PC-3 (cell line): ENCODE measurements around the gene GPBAR1. TPM values are rescaled to one million over a fixed set of nuclear protein-coding genes. Genes with fewer than 3 reads are reported as not detected.

Experiments used
- ATAC-seq: fragments of 200-7000 bp; cut with Tn5 transposase; 2 replicates; pipeline ENCODE4 v1.9.1; 2020; ENCODE audit warnings: mild to moderate bottlenecking, moderate library complexity
- BruUV-seq: library from RNA; stranded (reverse); fragments of 400-500 nt; replicated peaks from 2 replicates; lab custom pipeline; 2021; lab: Mats Ljungman, UMichigan
- CTCF ChIA-PET: fragments of 300-600 bp; sonication (Branson Sonifier 250); formaldehyde crosslinking; loops from one replicate; lab custom pipeline; 2022; ENCODE audit warnings: antibody characterized with exemption; lab: Charles Lee
- POLR2A ChIA-PET: fragments of 300-600 bp; sonication (Branson Sonifier 250); formaldehyde crosslinking; loops from one replicate; lab custom pipeline; 2022; ENCODE audit warnings: antibody characterized with exemption; ENCODE audit not compliant: unreplicated experiment; lab: Charles Lee
- DNase-seq: peaks from one replicate; pipeline ENCODE4 v3.0.0-alpha.2; 2015
- H2AFZ ChIP-seq: fragments of 300-600 bp; sonication (generic); 2 replicates; pipeline ENCODE4 v1.6.0; 2016; ENCODE audit warnings: antibody characterized with exemption, low read length
- H3F3A ChIP-seq: fragments of 300-600 bp; sonication (generic); one replicate; pipeline ENCODE4 v1.6.0; 2017; ENCODE audit warnings: antibody characterized with exemption, low read length, control low read depth, mild to moderate bottlenecking; ENCODE audit not compliant: unreplicated experiment
- H3K27ac ChIP-seq: fragments of 300-600 bp; sonication (generic); 2 replicates; pipeline ENCODE4 v1.5.1; 2016; ENCODE audit warnings: mild to moderate bottlenecking, low read length
- H3K27me3 ChIP-seq: fragments of 300-600 bp; sonication (generic); 2 replicates; pipeline ENCODE4 v1.6.1; 2016; ENCODE audit warnings: low read length, mixed read lengths
- H3K36me3 ChIP-seq: fragments of 300-600 bp; sonication (generic); 2 replicates; pipeline ENCODE4 v1.6.1; 2016; ENCODE audit warnings: low read depth, mixed run types, low read length, mixed read lengths
- H3K4me1 ChIP-seq: fragments of 300-600 bp; sonication (generic); 2 replicates; pipeline ENCODE4 v1.5.1; 2016; ENCODE audit warnings: low read length; ENCODE audit not compliant: insufficient read depth
- H3K4me2 ChIP-seq: fragments of 300-600 bp; sonication (generic); 2 replicates; pipeline ENCODE4 v1.6.0; 2016; ENCODE audit warnings: low read length
- H3K4me3 ChIP-seq: fragments of 300-600 bp; sonication (generic); 2 replicates; pipeline ENCODE4 v1.5.1; 2016; ENCODE audit warnings: mild to moderate bottlenecking, low read length, mixed read lengths
- H3K79me2 ChIP-seq: fragments of 300-600 bp; sonication (generic); 2 replicates; pipeline ENCODE4 v1.6.1; 2017; ENCODE audit warnings: low read length, mixed read lengths
- H3K9ac ChIP-seq: fragments of 300-600 bp; sonication (generic); 2 replicates; pipeline ENCODE4 v1.6.0; 2016; ENCODE audit warnings: mild to moderate bottlenecking, low read length
- H3K9me2 ChIP-seq: fragments of 300-600 bp; sonication (generic); replicated peaks from 2 replicates; pipeline ENCODE4 v1.6.1; 2016; ENCODE audit warnings: mixed run types, low read length, mixed read lengths
- H3K9me3 ChIP-seq: fragments of 300-600 bp; sonication (generic); 2 replicates; pipeline ENCODE4 v1.6.1; 2016; ENCODE audit warnings: low read length, mixed read lengths
- H4K20me1 ChIP-seq: fragments of 300-600 bp; sonication (generic); 2 replicates; pipeline ENCODE4 v1.6.1; 2016; ENCODE audit warnings: low read length, mixed read lengths
- EZH2 ChIP-seq: fragments of 300-600 bp; sonication (generic); IDR thresholded peaks from one replicate; pipeline ENCODE4 v1.6.1; 2017; ENCODE audit warnings: antibody characterized with exemption, mild to moderate bottlenecking, low read length; ENCODE audit not compliant: unreplicated experiment
- EZH2phosphoT487 ChIP-seq: fragments of 300-600 bp; sonication (generic); IDR thresholded peaks from 2 replicates; pipeline ENCODE4 v1.6.1; 2018; ENCODE audit warnings: mild to moderate bottlenecking, antibody characterized with exemption, low read length, borderline replicate concordance
- intact Hi-C: fragments of 100-400 bp; cut with micrococcal nuclease; formaldehyde crosslinking; loops from 2 replicates; pipeline ENCODE4 v1.9.0; 2023
- total RNA-seq: library from RNA; depleted of rRNA; stranded (reverse); fragments of >200 nt; gene quantifications from 2 replicates; pipeline ENCODE4 v1.2.3, GENCODE V29; 2014
- TF ChIP-seq, protein P1 (sequence below): fragments of 300-600 bp; sonication (generic); conservative IDR thresholded peaks from 2 replicates; pipeline ENCODE4 v1.5.1; 2017; ENCODE audit warnings: antibody characterized with exemption, low read depth, mild to moderate bottlenecking, low read length

Gene GPBAR1
- total RNA-seq, 1 experiment from 2014 or later: 0.18 TPM

DNA sequence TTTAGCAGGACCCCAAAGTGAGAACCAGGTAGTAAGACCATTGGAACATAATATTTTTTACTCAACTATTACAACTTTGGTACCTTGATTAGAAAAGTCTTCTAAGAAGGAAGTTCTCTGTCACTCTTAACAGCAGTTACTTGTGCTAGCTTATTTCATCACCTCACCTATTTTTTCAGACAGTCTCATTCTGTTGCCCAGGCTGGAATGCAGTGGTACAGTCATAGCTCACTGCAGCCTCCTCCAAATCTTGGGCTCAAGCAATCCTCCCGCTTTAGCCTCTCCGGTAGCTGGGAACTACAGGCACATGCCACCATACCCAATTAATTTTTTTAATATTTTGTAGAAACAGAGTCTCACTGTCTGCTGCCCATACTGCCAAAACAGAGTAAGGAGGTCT is 25.8 kb upstream of the GPBAR1 start:
- ChIA-PET CTCF (no interaction called here), POLR2A (no interaction called here)
- Histone ChIP-seq H3F3A (peaks cover under 1% of the 10 kb centered on the region), H3K9me3 (no peaks in the 10 kb centered on the region), H3K4me3 (no peak overlapping the region), H3K4me1 (peaks cover 11% of the 10 kb centered on the region), H2AFZ (no peak overlapping the region), H3K9ac (no peak overlapping the region), H3K36me3 (peaks cover 61% of the 10 kb centered on the region), H3K27ac (no peak overlapping the region), H4K20me1 (no peaks in the 10 kb centered on the region), H3K4me2 (no peak overlapping the region), H3K9me2 (no peaks in the 10 kb centered on the region), H3K79me2 (peaks cover 10% of the 10 kb centered on the region; the same call in 1 of the 2 replicates), H3K27me3 (no peaks in the 10 kb centered on the region)
- intact Hi-C loops: no loop called here
- no TSS peak for BruUV-seq
- ATAC-seq (no peak), DNase-seq (no peak)
- TF ChIP-seq EZH2phosphoT487 (no peak), EZH2 (no peak)
- TF ChIP-seq, protein P1, sequence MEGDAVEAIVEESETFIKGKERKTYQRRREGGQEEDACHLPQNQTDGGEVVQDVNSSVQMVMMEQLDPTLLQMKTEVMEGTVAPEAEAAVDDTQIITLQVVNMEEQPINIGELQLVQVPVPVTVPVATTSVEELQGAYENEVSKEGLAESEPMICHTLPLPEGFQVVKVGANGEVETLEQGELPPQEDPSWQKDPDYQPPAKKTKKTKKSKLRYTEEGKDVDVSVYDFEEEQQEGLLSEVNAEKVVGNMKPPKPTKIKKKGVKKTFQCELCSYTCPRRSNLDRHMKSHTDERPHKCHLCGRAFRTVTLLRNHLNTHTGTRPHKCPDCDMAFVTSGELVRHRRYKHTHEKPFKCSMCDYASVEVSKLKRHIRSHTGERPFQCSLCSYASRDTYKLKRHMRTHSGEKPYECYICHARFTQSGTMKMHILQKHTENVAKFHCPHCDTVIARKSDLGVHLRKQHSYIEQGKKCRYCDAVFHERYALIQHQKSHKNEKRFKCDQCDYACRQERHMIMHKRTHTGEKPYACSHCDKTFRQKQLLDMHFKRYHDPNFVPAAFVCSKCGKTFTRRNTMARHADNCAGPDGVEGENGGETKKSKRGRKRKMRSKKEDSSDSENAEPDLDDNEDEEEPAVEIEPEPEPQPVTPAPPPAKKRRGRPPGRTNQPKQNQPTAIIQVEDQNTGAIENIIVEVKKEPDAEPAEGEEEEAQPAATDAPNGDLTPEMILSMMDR: no peak

DNA sequence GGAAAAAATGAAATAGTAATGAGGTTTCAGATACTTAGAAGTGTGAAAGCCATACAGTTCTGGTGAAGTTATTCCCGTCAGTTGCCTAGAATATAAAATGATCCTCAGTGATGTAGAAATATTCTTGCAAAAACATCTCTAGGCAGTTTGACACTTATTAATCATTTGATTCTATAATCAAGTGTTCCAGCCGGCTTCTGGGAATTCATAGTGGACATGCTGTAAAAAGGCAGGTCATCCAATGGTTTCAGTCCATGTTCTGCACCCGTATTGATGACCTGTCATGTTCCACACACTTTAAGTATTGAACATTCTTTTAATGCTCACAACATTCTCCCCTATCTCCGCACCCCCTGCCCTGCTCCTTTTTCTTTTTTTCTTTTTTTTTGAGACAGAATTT is 24.0 kb upstream of the GPBAR1 start:
- POLR2A ChIA-PET: interaction anchor here (0.6 kb wide), 1 partner anchor 17 kb away, joined by 18 read pairs; no protein-coding TSS in a partner anchor
- no peaks in the 10 kb centered on the region for H3K27me3 ChIP-seq
- DNase-seq (no peak), ATAC-seq (no peak)
- BruUV-seq: no TSS peak
- no peak overlapping the region for H2AFZ ChIP-seq
- H3K9me2 ChIP-seq: no peaks in the 10 kb centered on the region
- H3F3A ChIP-seq: no peaks in the 10 kb centered on the region
- CTCF ChIA-PET: no interaction called here
- no peaks in the 10 kb centered on the region for H4K20me1 ChIP-seq
- H3K79me2 ChIP-seq: no peaks in the 10 kb centered on the region
- no peak overlapping the region for H3K4me2 ChIP-seq
- H3K27ac ChIP-seq: no peak overlapping the region
- H3K4me1 ChIP-seq: no peaks in the 10 kb centered on the region
- H3K9me3 ChIP-seq: no peaks in the 10 kb centered on the region
- H3K4me3 ChIP-seq: no peak overlapping the region
- intact Hi-C loops: no loop called here
- H3K9ac ChIP-seq: no peak overlapping the region
- H3K36me3 ChIP-seq: peaks cover 55% of the 10 kb centered on the region
- TF ChIP-seq EZH2: no peak
- no peak for TF ChIP-seq EZH2phosphoT487
- TF ChIP-seq, protein P1: no peak

DNA sequence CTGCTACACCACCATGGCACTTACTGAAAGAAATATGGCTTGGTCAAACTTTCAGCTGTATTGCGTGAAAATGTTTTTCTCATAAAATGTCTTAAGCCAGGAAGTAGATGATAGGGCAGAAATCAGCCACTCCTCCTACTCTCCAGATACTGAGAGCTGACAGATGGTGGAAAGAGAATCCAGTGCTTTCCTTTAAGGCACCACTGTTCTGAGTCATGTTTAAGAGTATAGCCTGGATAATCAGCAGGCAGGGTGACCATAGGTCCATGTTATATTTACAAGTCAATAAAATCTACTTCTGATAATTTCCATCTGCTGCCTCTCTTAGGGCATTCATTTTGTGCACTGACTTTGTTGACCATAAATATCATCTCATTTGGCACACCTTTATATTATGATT is 21.9 kb upstream of the GPBAR1 start:
- DNase-seq (no peak), ATAC-seq (no peak)

More for the DNA sequence above, 21.9 kb upstream of the GPBAR1 start:
- Histone ChIP-seq H3K9ac (no peak overlapping the region), H2AFZ (no peak overlapping the region), H3K4me3 (no peak overlapping the region), H3K79me2 (no peaks in the 10 kb centered on the region), H3K4me2 (no peak overlapping the region), H4K20me1 (no peaks in the 10 kb centered on the region), H3K27ac (no peak overlapping the region), H3K27me3 (no peaks in the 10 kb centered on the region), H3K4me1 (no peaks in the 10 kb centered on the region), H3F3A (no peaks in the 10 kb centered on the region), H3K36me3 (peaks cover 62% of the 10 kb centered on the region), H3K9me2 (no peaks in the 10 kb centered on the region), H3K9me3 (no peaks in the 10 kb centered on the region)
- intact Hi-C loops: no loop called here
- ChIA-PET POLR2A (no interaction called here), CTCF (no interaction called here)
- no TSS peak for BruUV-seq
- no peak for TF ChIP-seq EZH2phosphoT487
- no peak for TF ChIP-seq EZH2
- TF ChIP-seq, protein P1: no peak
